Vagina (tissue), 2 donors: Measurements from ENCODE around the gene BTNL8. TPM values are rescaled to one million over a fixed set of nuclear protein-coding genes. Genes with fewer than 3 reads are reported as not detected.

ENCODE experiments used
- DNase-seq, 2 donors: peaks; one replicate each; pipeline ENCODE4 v3.0.0-alpha.2; 2017; ENCODE audit errors: extremely low spot score in 2 of 2
- H3K27ac ChIP-seq: fragments of 200-600 bp; sonication (generic); one replicate; pipeline ENCODE4 v1.5.1; 2019
- H3K27me3 ChIP-seq: fragments of 200-600 bp; sonication (generic); one replicate; pipeline ENCODE4 v1.5.1; 2019
- H3K36me3 ChIP-seq, 2 donors: fragments of 200-600 bp; sonication (generic); one replicate each; pipeline ENCODE4 v1.5.1; 2017 to 2019
- H3K4me1 ChIP-seq: fragments of 200-600 bp; sonication (generic); one replicate; pipeline ENCODE4 v1.5.1; 2019
- H3K4me3 ChIP-seq, 2 donors: fragments of 200-600 bp; sonication (generic); 1 replicate in 1 of 2; 2 replicates in 1 of 2; pipeline ENCODE4 v1.5.1; 2016 to 2019
- H3K9me3 ChIP-seq: fragments of 200-600 bp; sonication (generic); one replicate; pipeline ENCODE4 v1.5.1; 2019
- CTCF ChIP-seq, 3 experiments: fragments of 450-650 bp in 2 of 3; fragments of 200-600 bp in 1 of 3; sonication (generic) in 1 of 3; IDR thresholded peaks; one replicate each; pipeline ENCODE4 v1.5.1; 2017 to 2019; ENCODE audit warnings: antibody characterized with exemption in 3 of 3, mild to moderate bottlenecking in 2 of 3, moderate library complexity in 2 of 3
- POLR2A ChIP-seq, 2 donors: fragments of 450-650 bp; IDR thresholded peaks; one replicate each; pipeline ENCODE4 v1.6.1; 2017; ENCODE audit warnings: antibody characterized with exemption in 2 of 2, mild to moderate bottlenecking in 2 of 2, moderate library complexity in 2 of 2
- POLR2AphosphoS5 ChIP-seq, 2 donors: sonication (generic); formaldehyde crosslinking; IDR thresholded peaks; one replicate each; pipeline ENCODE4 v1.9.0; 2017; ENCODE audit warnings: antibody characterized with exemption in 2 of 2, mild to moderate bottlenecking in 2 of 2, low read depth in 1 of 2; ENCODE audit not compliant: insufficient read depth in 1 of 2
- intact Hi-C: fragments of 100-400 bp; cut with DNase I; formaldehyde crosslinking; loops from one replicate; pipeline ENCODE4 v1.15.1; 2023
- total RNA-seq: library from RNA; depleted of rRNA; stranded (reverse); fragments of >200 nt; gene quantifications from one replicate; pipeline ENCODE4 v1.2.3, GENCODE V29; 2016

Gene BTNL8, protein sequence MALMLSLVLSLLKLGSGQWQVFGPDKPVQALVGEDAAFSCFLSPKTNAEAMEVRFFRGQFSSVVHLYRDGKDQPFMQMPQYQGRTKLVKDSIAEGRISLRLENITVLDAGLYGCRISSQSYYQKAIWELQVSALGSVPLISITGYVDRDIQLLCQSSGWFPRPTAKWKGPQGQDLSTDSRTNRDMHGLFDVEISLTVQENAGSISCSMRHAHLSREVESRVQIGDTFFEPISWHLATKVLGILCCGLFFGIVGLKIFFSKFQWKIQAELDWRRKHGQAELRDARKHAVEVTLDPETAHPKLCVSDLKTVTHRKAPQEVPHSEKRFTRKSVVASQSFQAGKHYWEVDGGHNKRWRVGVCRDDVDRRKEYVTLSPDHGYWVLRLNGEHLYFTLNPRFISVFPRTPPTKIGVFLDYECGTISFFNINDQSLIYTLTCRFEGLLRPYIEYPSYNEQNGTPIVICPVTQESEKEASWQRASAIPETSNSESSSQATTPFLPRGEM
- total RNA-seq = not detected

GRCh38 chr5:180898621-180899246, at the start of gene BTNL8:
TSS of gene BTNL8 (plus strand) at chr5:180899159. CDS start at chr5:180899311, 152 bp downstream.
- Histone ChIP-seq H3K27ac (no peak within 1 kb of the TSS), H3K36me3 (no peaks in the 10 kb centered on the region), H3K9me3 (no peaks in the 10 kb centered on the region), H3K4me1 (no peaks in the 10 kb centered on the region), H3K4me3 (no peak within 1 kb of the TSS), H3K27me3 (no peaks in the 10 kb centered on the region)
- no peak for TF ChIP-seq CTCF (IDR thresholded peaks at IDR 0.05)
- peak in 1 of 2 donors; percentile 30 for TF ChIP-seq POLR2AphosphoS5 (IDR thresholded peaks at IDR 0.05; ENCODE audit: insufficient read depth in 1 of 2, low read depth in 1 of 2)
- intact Hi-C loops = no loop called here
- DNase-seq = no peak

GRCh38 chr5:180849827-180850226, 49.1 kb upstream of the BTNL8 start:
- H3K36me3 ChIP-seq = peaks cover 0 to 36% of the 10 kb centered on the region in 2 donors
- TF ChIP-seq POLR2A (IDR thresholded peaks at IDR 0.05) (no peak), CTCF (IDR thresholded peaks at IDR 0.05) (no peak)

GRCh38 chr5:180850434-180851078, 48.4 kb upstream of the BTNL8 start:
- H3K36me3 ChIP-seq = peaks cover 0 to 38% of the 10 kb centered on the region in 2 donors
- H3K27ac ChIP-seq = no peak overlapping the region
- peaks cover 6% of the 10 kb centered on the region for H3K9me3 ChIP-seq
- intact Hi-C loops = no loop called here
- H3K4me3 ChIP-seq = no peak overlapping the region
- TF ChIP-seq POLR2A (IDR thresholded peaks at IDR 0.05) = no peak
- no peak for TF ChIP-seq CTCF (IDR thresholded peaks at IDR 0.05)
- TF ChIP-seq POLR2AphosphoS5 (IDR thresholded peaks at IDR 0.05; ENCODE audit: insufficient read depth in 1 of 2, low read depth in 1 of 2) = no peak
- H3K4me1 ChIP-seq = no peaks in the 10 kb centered on the region
- H3K27me3 ChIP-seq = no peaks in the 10 kb centered on the region
- peak in 1 of 2 donors; percentile 3 for DNase-seq

More at GRCh38 chr5:180849827-180850226, 49.1 kb upstream of the BTNL8 start:
- Histone ChIP-seq H3K4me1 (no peaks in the 10 kb centered on the region), H3K4me3 (no peak overlapping the region), H3K9me3 (peaks cover 6% of the 10 kb centered on the region), H3K27me3 (no peaks in the 10 kb centered on the region), H3K27ac (no peak overlapping the region)
- no peak for DNase-seq
- intact Hi-C loops = no loop called here

GRCh38 chr5:180852495-180852894, 46.5 kb upstream of the BTNL8 start:
- Histone ChIP-seq H3K4me1 (no peaks in the 10 kb centered on the region), H3K27me3 (no peaks in the 10 kb centered on the region), H3K36me3 (peaks cover 0 to 46% of the 10 kb centered on the region in 2 donors), H3K27ac (no peak overlapping the region), H3K9me3 (peaks cover 6% of the 10 kb centered on the region), H3K4me3 (no peak overlapping the region)
- TF ChIP-seq POLR2A (IDR thresholded peaks at IDR 0.05) (no peak), POLR2AphosphoS5 (IDR thresholded peaks at IDR 0.05; ENCODE audit: insufficient read depth in 1 of 2, low read depth in 1 of 2) (no peak), CTCF (IDR thresholded peaks at IDR 0.05) (no peak)
- no peak for DNase-seq
- intact Hi-C loops = no loop called here
